GM19035 (cell line): Measurements from ENCODE around the gene EBP.

Experiments
- ATAC-seq: cut with Tn5 transposase; IDR thresholded peaks from one replicate; pipeline ENCODE4 v1.9.1; 2021; ENCODE audit not compliant: unreplicated experiment

EBP gene

DNA sequence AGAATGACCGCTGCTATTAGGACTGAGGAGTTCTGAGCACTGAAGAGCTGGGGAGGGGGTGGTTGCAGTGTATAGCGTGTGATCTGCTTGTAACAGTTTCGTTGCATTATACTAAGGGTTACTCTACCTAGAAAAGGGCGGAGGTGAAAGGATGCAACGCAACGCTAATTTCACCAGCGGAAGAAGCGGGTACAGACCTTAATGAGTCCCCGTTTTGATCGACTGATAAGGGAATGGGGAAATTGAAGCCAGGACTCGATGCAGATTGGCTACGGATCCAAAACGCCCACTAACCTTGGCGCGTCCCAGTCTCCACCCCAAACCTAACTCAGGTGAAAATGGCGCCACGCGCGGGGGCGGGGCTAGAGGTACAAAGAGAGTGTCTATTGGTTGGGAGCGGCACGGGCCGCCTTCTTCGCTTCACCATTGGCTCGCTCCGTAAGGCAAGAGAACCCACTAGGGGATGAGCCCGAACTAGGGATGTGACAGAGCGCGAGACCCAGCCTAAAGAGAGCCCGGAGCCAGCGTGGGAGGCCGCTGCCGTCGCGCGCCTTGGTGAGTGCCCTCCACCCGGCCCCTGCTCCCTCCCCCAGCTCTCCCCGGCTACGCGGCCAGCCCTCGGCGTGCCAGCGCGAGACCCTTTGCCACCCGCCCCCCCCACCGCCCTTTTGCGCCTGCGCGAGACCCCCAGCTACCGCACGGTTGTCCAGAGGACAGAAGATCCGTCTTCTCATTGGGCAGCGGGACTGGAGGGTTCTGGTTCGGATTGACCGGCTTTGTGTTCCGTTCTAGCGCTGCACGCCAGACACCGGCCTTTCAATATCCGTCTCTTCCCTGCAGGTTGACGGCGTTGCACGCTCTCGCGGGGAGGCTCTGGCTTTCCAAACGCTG lies at the start of gene EBP:
TSS of gene EBP (plus strand) at position 456 of the 891 bp plus-strand sequence. CDS start 1,964 bp downstream, outside the sequence.
- peak; percentile 95 for ATAC-seq

DNA sequence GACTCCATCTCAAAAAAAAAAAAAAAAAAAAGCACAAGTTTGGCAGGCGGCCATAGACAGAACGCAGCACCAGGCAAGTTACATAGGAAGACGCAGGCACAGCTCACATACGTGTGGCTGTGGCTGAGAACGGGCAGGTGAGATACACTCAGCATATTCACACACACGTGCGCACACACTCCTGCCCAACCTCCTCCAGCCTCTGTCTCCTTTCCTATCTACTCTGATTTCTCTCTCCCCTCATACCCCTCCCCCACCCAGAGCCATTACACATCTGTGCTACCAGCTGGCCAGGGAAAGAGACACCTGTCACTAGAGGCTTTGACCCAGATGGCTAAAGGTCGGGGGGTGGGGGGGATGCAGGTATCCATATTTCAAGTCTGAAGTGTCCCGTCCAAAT lies 49.4 kb upstream of the EBP start:
- ATAC-seq = no peak

DNA sequence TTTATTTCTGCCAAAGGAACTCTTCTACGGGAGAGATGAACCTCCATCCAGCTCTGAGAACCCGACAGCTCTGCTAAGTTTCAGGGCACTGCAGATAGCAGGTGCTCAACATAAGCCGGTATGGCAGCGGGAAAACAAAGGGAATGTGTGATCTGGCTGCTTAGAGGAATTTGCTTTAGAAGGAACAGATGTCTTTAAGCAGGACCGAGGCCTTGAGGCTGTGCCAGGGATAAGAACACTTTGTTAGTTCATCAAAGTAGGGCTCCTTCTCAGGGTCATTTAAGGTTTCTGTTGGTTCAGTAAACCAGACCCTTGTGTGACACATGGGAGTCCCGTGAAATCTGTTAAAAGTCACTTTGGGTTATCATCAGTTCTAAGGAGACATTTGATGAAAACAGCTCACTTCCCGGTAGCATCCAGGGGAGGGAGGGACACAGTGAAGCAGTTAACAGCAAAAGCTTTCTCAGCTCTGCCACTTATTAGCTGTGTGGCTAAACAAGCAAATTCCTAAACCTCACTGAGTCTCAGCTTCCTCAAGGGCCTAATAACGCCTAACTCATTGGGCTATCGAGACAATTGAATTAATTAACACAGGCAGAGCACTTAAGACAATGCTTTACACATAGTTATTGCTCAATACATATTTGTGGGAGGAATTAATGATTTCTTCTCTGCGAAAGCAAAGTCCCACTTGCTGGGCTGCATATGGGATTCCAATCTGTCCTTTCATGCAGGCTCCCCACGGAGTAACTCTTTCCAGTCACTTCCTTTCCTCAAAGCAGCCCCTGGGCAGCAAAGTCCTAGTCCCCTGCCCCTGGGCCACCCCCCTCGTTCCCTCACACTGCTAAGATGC lies 48.5 kb upstream of the EBP start:
- ATAC-seq = no peak

DNA sequence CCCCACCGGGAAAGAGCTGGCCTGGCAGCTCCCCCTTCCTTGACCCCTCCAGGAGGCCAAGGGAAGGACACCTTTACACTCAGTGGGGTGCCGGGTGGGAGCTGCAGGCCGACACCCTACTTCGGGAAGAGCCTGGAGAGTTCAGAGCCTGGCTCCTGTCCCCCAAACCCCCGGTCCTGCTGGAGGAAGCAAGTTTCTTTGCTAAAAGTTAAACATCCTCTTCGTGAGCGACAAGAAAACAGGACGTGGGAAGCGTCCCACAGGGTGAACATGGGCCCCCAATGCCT lies 48.0 kb upstream of the EBP start:
- ATAC-seq = no peak

DNA sequence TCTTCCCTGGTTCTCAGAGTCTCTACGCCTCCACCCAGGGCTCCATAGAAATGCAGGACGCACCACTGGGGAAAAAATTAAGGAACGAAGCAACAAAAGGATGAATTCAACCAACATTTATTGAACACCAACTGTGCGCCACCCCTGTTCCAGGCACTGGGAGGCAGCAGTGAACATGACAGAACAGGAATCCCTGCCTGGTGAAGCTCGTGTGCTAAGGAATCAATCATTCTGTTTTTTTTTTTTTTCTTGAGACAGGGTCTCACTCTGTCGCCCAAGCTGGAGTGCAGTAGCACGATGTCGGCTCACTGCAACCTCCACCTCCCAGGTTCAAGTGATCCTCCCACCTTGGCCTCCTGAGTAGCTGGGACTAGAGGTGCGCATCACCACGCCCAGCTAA lies 47.5 kb upstream of the EBP start:
- ATAC-seq = no peak

DNA sequence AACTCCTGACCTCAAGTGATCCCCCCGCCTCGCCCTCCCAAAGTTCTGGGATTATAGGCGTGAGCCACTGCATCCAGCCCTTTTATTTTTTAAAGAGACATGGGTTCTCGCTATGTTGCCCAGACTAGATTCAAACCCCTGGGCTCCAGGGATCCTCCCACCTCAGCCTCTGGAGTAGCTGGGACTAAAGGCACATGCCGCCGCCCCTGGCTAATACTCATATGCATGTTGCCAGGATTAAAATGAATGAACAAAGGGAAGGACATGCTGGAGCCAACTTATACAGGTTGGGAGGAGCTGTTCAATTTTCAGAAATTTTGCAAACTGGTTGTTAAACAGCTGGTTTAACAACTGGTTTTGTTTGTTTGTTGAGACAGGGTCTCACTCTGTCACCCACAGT lies 47.0 kb upstream of the EBP start:
- ATAC-seq = no peak

DNA sequence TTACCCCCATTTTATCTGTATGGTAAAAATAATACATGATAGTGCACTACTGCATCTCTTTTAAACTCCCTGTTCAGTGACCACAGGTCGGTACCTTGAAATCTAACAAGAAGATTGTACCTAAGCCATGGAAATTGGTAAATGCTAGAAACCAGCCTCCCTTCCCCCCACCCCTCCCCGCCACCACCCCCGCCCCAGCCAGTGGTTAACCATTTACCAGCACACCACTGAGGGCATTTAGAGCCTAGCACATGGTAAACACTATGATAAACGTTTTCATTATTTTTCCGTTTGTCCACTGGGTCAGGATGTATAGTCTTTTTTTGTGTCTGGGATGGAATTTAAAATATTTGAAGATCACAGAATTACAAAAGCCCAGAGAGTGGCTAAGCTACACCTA lies 46.3 kb upstream of the EBP start:
- no peak for ATAC-seq

DNA sequence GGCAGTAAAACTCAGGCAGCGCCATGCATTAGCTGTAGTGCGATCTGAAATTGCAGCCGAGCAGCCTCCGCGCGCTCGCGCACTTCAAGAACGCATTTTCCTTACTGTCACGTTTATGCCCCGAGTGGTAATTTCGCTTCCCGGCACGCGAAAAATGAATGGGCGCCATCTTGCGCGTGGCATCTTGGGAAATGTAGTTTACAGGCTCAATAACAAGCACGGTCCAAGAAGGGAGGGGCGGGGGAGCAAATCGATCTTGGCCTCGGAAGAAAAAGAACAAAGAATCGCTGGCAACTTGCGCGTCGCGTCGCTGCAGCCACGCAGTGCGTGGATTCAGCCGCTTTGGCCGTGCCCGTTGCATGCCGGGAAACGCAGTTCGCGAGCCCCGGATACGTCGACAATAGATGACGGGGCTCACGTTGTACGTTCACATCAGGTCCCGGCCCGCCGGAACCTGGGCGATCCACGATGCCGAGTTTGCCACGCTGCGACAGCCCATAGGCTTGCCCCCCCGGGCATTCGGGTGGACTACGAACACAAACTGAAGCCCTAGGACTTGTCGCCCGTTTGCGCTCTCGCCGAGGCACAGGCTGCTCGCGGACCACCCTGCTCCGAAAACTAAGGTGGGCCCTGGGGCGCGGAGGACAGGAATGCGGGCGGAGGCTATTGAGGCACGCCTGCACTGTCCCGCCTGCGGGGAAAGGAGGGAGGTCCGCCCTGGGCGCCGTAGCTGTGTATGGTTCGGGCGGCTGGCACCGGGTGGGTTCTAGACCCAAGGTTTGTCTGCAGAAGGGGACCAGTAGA lies 45.6 kb upstream of the EBP start, which contains the start of gene FTSJ1:
TSS of gene FTSJ1 (plus strand) at position 426 of the 804 bp plus-strand sequence. CDS start 1,849 bp downstream, outside the sequence.
- ATAC-seq = peak; percentile 95

DNA sequence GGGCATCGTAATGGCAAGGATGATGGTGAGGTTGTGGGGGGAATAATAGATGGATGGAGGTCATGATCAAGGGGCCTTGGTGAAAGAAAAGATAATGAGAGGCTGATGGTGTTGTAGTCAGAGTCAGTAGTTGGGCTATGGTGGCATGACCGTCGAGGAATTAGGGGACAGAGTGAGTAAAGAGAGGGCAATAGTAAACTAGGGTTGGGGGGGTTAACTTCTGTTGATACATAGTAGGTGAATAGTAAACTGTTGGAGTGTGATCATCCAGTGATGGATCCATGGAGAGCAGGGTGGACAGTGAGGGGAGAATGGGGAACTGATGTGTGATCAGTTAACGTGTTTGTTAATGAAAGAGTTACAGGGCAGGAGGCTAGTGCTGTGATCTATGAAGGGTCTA lies 44.7 kb upstream of the EBP start:
- ATAC-seq = no peak

DNA sequence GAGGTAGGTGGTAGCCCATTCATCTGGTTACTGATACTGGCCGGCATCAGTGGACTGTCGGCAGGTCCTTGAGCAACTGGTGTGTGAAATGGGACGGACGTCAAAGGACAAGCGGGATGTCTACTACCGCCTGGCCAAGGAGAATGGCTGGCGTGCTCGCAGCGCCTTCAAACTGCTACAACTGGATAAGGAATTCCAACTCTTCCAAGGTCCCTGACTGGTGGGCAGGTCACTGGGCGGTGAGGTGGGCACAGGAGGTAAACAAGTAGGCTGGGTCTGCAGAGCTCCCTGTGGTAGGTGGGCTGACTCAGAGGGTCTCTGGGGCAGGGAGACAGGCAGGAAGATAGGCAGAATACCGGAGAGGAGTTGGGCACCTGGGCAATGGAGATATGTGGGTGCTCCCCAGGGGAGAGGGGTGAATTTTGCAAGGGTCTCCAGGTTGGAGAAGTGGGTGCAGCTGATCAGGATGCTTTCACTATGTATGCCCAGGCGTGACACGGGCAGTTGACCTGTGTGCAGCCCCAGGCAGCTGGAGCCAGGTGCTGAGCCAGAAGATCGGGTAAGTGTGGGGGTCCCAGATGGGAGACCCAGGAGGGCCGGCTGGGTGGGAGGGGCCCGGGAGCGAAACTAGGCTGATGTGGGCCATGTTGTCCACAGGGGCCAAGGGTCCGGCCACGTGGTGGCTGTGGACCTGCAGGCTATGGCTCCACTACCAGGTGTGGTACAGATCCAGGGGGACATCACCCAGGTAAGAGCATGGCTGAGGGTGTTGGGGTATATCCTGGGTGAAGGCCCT lies 43.5 kb upstream of the EBP start:
- no peak for ATAC-seq

DNA sequence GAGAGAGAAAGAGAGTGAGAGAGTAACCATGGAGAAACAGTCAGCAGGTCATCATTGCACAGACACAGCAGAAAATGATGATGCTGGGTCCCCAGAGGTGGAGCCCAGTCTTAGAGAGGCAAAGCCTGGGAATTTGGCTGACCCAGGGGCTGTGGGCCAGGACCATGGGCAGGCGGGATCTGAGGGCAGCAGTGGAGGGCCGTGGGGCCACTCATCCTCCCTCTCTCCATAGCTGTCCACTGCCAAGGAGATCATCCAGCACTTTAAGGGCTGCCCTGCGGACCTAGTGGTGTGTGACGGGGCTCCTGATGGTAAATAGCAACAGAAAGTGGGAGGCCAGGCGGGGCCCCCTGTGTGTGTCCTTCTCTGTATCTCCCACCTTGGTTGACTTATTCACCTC lies 42.8 kb upstream of the EBP start:
- ATAC-seq = no peak

DNA sequence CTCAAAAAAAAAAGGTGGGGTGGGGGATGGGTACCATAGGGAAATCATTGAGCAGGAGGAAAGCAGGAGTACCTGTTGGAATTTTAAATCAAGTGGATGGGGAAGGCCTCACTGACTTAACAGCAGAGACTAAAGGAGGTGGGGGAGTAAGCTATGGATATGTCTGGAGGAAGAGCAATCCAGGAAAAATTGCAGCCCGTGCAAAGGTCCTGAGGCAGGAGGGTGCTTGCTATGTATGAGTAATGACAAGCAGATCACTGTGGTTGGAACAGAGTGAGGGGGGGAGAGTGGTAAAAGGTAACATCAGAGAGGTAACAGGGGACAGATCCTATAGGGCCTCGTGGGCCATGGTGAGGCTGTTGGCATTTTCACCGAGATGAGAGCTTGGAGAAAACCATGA lies 41.5 kb upstream of the EBP start:
- no peak for ATAC-seq

DNA sequence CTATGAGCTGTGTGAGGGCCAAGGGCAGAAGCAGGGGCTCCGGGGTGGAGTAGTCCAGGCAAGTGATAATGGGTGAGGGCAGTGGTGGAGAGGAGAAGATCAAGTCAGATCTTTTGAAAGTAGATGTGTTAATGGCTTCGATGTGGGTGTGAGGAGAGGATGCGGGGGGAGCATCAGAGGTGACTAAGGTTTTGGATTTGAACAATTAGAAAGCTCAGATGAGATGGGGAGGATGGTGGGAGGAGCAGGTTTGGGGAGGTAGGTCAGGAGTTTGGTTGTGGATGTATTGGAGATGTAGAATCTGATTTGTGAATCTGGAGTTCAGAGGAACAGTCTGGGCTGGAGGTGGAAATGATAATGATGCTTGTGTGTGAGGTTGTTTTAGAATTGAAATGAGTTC lies 41.0 kb upstream of the EBP start:
- ATAC-seq = no peak

DNA sequence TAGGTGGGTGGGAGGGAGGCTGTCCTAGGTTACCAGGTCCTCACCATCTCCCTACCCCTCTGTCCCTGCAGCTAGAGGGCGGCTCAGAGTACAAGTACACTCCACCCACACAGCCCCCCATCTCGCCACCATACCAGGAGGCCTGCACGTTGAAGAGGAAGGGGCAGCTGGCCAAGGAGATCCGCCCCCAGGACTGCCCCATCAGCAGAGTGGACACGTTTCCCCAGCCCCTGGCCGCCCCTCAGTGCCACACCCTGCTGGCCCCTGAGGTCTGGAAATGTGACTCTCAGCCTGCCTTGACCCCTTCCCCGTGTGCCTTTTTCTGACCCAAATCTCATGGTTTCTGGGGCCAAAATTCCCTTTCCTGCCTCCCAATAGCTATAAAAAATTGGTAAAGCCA lies 39.1 kb upstream of the EBP start:
- ATAC-seq = no peak

DNA sequence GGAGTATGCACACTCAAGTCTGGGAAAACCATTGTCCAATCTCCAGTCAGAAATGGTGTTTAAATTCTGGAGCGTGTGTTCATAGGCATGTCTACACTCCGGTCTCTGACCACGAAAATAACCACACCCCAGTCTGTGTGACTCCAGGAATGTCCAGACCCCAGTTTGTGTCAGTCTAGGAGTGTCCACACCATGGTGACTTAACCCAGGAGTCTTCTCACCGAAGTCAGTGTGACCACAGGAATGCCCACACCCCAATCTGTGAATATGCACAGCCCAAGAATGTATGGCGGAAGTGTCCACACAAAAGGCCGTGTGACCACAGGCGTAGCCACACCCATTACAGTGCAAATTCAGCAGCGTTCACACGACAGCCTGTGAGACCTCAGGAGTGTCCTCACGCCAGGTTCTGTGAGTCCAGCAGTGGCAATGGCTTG lies 34.2 kb upstream of the EBP start:
- no peak for ATAC-seq

DNA sequence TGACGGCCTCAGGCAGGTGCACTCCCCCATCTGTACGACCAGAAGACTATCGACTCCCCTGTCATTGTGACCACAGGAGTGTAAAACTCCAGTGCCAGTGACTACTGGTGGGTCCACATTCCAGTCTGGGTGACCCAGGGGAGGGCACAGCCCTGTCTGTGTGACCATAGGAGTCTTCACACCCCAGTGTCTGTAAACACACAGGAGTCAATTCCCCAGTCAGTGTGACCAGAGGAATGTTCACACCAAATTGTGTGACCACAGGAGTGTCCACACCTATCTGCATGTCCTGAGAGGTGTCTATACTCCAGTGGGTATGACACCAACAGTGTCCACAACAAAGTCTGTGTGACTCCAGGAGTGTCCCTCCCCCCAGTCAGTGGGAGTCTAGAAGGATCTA lies 33.6 kb upstream of the EBP start:
- ATAC-seq = no peak

DNA sequence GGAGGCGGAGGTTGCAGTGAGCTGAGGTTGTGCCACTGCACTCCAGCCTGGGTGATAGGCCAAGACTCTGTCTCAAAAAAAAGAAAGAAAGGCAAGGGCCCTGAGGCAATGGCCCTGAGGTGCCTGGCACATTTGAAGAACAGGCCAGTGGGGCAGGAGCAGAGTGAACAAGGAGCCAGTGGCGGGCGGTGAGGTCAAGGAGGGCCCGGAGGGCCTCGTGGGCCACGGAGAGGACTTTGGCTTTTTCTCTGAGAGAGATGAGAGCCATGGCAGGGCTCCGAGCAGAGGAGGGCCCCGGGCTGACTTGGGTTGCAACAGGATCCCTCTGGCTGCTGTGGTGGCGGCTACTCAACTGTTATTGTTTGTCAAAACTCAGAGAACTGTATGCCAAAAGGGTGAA lies 32.3 kb upstream of the EBP start:
- ATAC-seq = no peak

DNA sequence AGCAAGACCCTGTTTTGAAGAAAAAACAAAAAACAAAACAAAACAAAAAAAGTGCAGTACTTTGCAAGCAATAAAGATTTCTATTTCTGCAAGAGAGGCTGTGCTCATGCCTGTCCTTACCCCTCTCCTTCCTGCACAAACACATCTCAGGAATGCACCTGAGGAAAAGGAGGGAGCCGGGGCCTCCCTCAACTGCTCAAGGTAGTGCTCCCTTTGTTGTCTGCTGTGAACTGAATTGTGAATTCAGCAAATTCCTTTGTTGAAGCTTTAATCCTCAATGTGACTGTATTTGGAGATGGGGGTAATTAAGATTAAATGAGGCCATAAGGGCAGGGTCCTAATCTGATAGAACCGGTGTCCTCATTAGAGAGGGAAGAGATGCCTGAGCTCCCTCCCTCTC lies 31.7 kb upstream of the EBP start:
- no peak for ATAC-seq

DNA sequence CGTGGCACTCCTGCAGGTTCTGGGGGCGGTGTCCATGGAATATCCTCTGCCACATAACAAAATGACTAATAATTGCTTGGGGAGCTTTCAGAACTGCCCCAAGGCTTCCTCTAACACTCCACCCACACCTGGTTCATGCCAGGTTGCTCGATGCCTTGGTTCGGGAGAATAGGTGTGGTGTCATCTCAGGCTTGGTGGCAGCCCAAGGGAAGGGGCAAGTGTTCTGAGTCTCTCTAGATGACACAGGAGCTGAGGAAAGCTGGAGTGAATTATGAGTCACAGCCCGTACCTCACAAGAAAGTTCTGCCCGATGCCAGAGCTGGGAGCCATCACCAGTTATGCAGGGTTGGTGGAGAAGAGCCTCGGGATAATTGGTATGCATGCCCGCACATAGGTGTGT lies 30.9 kb upstream of the EBP start:
- ATAC-seq = no peak

DNA sequence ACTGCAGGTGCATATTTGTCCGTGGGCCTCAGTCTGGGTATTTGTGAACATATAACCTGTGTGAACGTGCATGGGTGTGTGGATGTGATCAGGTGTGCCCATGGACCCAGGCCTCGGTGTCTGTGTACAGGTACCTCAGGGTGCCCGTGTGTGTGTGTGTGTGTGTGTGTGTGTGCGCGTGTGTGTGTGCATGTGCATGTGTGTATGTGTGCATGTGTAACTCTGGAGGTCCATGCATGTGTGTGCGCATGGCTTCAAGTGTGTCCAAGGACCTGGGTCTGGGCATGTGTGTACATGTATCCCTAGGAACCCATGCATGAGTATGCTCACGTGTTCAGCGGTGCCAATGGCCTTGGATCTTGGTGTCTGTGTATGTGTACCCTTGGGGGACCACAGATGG lies 29.8 kb upstream of the EBP start:
- ATAC-seq = no peak
